Mesenchymal stem cell (in vitro differentiated cells and primary cell): ENCODE data around the gene PTRHD1.

ENCODE experiments used
- DNase-seq: peaks from one replicate; pipeline ENCODE4 v3.0.0-alpha.2; 2013
- H2AFZ ChIP-seq: one replicate; pipeline ENCODE4 v1.6.1; 2013; ENCODE audit warnings: low read depth, mild to moderate bottlenecking, control low read depth, inconsistent platforms, low read length, moderate library complexity
- H2AK5ac ChIP-seq: 2 replicates; pipeline ENCODE4 v1.6.1; 2013; ENCODE audit warnings: low read length, moderate library complexity, mild to moderate bottlenecking, inconsistent platforms; ENCODE audit not compliant: severe bottlenecking
- H2BK120ac ChIP-seq: one replicate; pipeline ENCODE4 v1.6.1; 2013; ENCODE audit warnings: low read depth, mild to moderate bottlenecking, inconsistent platforms, low read length, moderate library complexity
- H2BK12ac ChIP-seq, 2 experiments: one replicate each; pipeline ENCODE4 v1.6.1; 2013; ENCODE audit warnings: inconsistent platforms in 2 of 2, low read length in 2 of 2, mild to moderate bottlenecking in 2 of 2, moderate library complexity in 2 of 2, control low read depth in 1 of 2
- H2BK15ac ChIP-seq: one replicate; pipeline ENCODE4 v1.6.1; 2013; ENCODE audit warnings: mild to moderate bottlenecking, low read depth, inconsistent platforms; ENCODE audit not compliant: poor library complexity, severe bottlenecking
- H2BK5ac ChIP-seq: 2 replicates; pipeline ENCODE4 v1.6.1; 2013; ENCODE audit warnings: low read depth, mild to moderate bottlenecking, low read length, control low read depth, inconsistent platforms; ENCODE audit not compliant: poor library complexity, severe bottlenecking
- H3K14ac ChIP-seq, 2 experiments: one replicate each; pipeline ENCODE4 v1.6.1; 2013; ENCODE audit warnings: inconsistent platforms in 2 of 2, low read length in 2 of 2, control low read depth in 1 of 2, mild to moderate bottlenecking in 1 of 2, moderate library complexity in 1 of 2
- H3K18ac ChIP-seq, 2 experiments: one replicate each; pipeline ENCODE4 v1.6.1; 2013; ENCODE audit warnings: inconsistent platforms in 2 of 2, low read length in 2 of 2, control low read depth in 1 of 2, low read depth in 1 of 2, mild to moderate bottlenecking in 1 of 2
- H3K23ac ChIP-seq, 2 experiments: one replicate each; pipeline ENCODE4 v1.6.1; 2013; ENCODE audit warnings: inconsistent platforms in 2 of 2, low read length in 2 of 2, mild to moderate bottlenecking in 2 of 2, moderate library complexity in 2 of 2, control low read depth in 1 of 2
- H3K27ac ChIP-seq: 2 replicates; pipeline ENCODE4 v1.5.1; 2013; ENCODE audit warnings: mild to moderate bottlenecking, moderate library complexity, low read length, control low read depth, inconsistent platforms; ENCODE audit not compliant: poor library complexity, severe bottlenecking
- H3K27me3 ChIP-seq, 2 experiments: 2 replicates each; pipeline versions ENCODE4 v1.6.1 to v1.7.0; 2013; ENCODE audit warnings: low read length in 2 of 2, mild to moderate bottlenecking in 2 of 2, moderate library complexity in 2 of 2, control low read depth in 1 of 2, inconsistent platforms in 1 of 2; ENCODE audit not compliant: control insufficient read depth in 1 of 2, insufficient read depth in 1 of 2
- H3K36me3 ChIP-seq, 2 experiments: 2 replicates each; pipeline versions ENCODE4 v1.6.1 to v1.7.0; 2013; ENCODE audit warnings: low read length in 2 of 2, control low read depth in 1 of 2, inconsistent platforms in 1 of 2, low read depth in 1 of 2, mild to moderate bottlenecking in 1 of 2; ENCODE audit not compliant: insufficient read depth in 2 of 2, control insufficient read depth in 1 of 2
- H3K4ac ChIP-seq, 2 experiments: one replicate each; pipeline ENCODE4 v1.6.1; 2013; ENCODE audit warnings: inconsistent platforms in 2 of 2, low read length in 2 of 2, mild to moderate bottlenecking in 2 of 2, moderate library complexity in 2 of 2, control low read depth in 1 of 2, low read depth in 1 of 2
- H3K4me1 ChIP-seq: 2 replicates; pipeline ENCODE4 v1.6.1; 2013; ENCODE audit warnings: low read depth, low read length, control low read depth; ENCODE audit not compliant: control insufficient read depth, insufficient read depth
- H3K4me2 ChIP-seq: 2 replicates; pipeline ENCODE4 v1.6.1; 2013; ENCODE audit warnings: low read length, mild to moderate bottlenecking, inconsistent platforms; ENCODE audit not compliant: poor library complexity, severe bottlenecking
- H3K4me3 ChIP-seq, 2 experiments: 2 replicates each; pipeline versions ENCODE4 v1.5.1 to v1.7.0; 2013; ENCODE audit warnings: low read length in 2 of 2, mild to moderate bottlenecking in 2 of 2, control low read depth in 1 of 2, low read depth in 1 of 2; ENCODE audit not compliant: insufficient read depth in 1 of 2
- H3K79me1 ChIP-seq: replicated peaks from 2 replicates; pipeline ENCODE4 v1.6.1; 2013; ENCODE audit warnings: mild to moderate bottlenecking, control low read depth, low read length, inconsistent platforms; ENCODE audit not compliant: poor library complexity, severe bottlenecking
- H3K9ac ChIP-seq: 2 replicates; pipeline ENCODE4 v1.7.0; 2013; ENCODE audit warnings: mild to moderate bottlenecking, low read length, moderate library complexity
- H3K9me3 ChIP-seq: 2 replicates; pipeline ENCODE4 v1.7.0; 2013; ENCODE audit warnings: mild to moderate bottlenecking, low read length; ENCODE audit not compliant: control insufficient read depth
- H4K8ac ChIP-seq: one replicate; pipeline ENCODE4 v1.6.1; 2013; ENCODE audit warnings: inconsistent platforms, mild to moderate bottlenecking, low read length, moderate library complexity
- H4K91ac ChIP-seq: one replicate; pipeline ENCODE4 v1.6.1; 2013; ENCODE audit warnings: mild to moderate bottlenecking, low read length, inconsistent platforms
- WGBS: methylation state at CpG from one replicate; pipeline ENCODE4 v1.1.7; 2013; ENCODE audit warnings: mixed read lengths; 5-methylcytosine and 5-hydroxymethylcytosine counted together

PTRHD1 gene

DNA sequence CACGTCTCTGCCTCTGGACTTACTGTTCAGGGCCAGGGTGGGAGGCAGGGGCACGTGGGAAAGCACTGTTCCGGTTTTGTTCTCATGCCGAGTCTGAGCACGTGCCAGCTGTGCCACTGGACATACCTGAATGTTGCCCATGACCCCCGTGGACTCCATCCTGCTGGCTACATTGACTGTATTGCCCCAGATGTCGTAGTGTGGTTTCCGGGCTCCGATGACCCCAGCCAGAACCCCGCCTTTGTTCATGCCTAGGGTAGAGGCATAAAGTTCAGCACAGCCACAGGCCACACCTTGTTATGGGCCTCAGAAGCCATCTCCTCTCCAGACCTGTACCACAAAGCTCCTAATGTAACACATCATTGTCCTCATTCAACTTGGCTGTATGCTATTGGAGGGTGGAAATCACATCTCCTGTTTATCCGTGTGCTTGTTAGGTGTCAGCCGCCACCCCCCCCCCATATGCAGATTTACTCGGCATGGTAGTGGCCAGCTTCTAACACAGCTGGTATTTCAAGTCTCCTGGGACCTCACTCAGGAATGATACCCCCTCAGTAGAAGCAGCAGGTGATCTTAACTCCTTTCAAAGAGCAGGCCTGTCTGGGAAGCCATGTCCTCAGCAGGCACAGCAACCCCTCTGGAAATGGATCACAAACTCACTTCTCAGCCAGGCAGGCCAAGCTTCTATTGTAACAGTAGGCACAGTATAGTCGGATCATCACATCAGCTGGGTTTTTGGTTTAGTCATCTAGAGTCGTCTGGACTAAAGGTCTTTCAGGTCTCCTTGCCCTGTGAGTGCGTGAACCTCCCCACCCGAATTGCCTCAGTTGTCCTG is 27.6 kb upstream of the PTRHD1 start:
- Histone ChIP-seq H3K27ac (no peak overlapping the region), H3K36me3 (peaks cover 38 to 74% of the 10 kb centered on the region in 2 experiments), H3K4me3 (no peak overlapping the region), H2BK120ac (no peak overlapping the region), H3K14ac (no peak overlapping the region), H3K27me3 (no peaks in the 10 kb centered on the region), H3K4me2 (no peak overlapping the region), H2BK12ac (no peak overlapping the region), H3K18ac (no peak overlapping the region), H3K9ac (no peak overlapping the region), H3K9me3 (no peaks in the 10 kb centered on the region), H2AFZ (no peak overlapping the region), H4K8ac (no peak overlapping the region), H3K4ac (no peak overlapping the region), H3K79me1 (peaks cover 33% of the 10 kb centered on the region), H2AK5ac (no peak overlapping the region), H4K91ac (no peak overlapping the region), H3K23ac (no peak overlapping the region), H2BK5ac (no peak overlapping the region), H2BK15ac (no peak overlapping the region), H3K4me1 (peaks cover 22% of the 10 kb centered on the region)
- no peak for DNase-seq
- WGBS = 95% methylated on average over 17 of the region's 17 CpGs

- H3K18ac ChIP-seq = no peak overlapping the region
- H3K36me3 ChIP-seq = peaks cover 38 to 78% of the 10 kb centered on the region in 2 experiments
- H2BK5ac ChIP-seq = no peak overlapping the region
- H4K91ac ChIP-seq = no peak overlapping the region
- no peak overlapping the region for H2BK12ac ChIP-seq
- H3K4me2 ChIP-seq = no peak overlapping the region
- no peak overlapping the region for H2BK15ac ChIP-seq
- peaks cover 31% of the 10 kb centered on the region for H3K79me1 ChIP-seq
- no peak overlapping the region for H4K8ac ChIP-seq
- H3K9ac ChIP-seq = no peak overlapping the region
- H3K23ac ChIP-seq = no peak overlapping the region
- no peak overlapping the region for H2BK120ac ChIP-seq
- H3K27ac ChIP-seq = no peak overlapping the region
- H2AK5ac ChIP-seq = no peak overlapping the region
- H3K14ac ChIP-seq = no peak overlapping the region
- H3K27me3 ChIP-seq = no peaks in the 10 kb centered on the region
- H3K9me3 ChIP-seq = no peaks in the 10 kb centered on the region
- H2AFZ ChIP-seq = no peak overlapping the region
- no peak for DNase-seq
- WGBS = 97% methylated on average over 7 of the region's 7 CpGs
- H3K4me1 ChIP-seq = peaks cover 19% of the 10 kb centered on the region
- no peak overlapping the region for H3K4me3 ChIP-seq
- no peak overlapping the region for H3K4ac ChIP-seq
These were observed 27.0 kb upstream of the PTRHD1 start for GRCh38 chr2:24820175-24820513.

DNA sequence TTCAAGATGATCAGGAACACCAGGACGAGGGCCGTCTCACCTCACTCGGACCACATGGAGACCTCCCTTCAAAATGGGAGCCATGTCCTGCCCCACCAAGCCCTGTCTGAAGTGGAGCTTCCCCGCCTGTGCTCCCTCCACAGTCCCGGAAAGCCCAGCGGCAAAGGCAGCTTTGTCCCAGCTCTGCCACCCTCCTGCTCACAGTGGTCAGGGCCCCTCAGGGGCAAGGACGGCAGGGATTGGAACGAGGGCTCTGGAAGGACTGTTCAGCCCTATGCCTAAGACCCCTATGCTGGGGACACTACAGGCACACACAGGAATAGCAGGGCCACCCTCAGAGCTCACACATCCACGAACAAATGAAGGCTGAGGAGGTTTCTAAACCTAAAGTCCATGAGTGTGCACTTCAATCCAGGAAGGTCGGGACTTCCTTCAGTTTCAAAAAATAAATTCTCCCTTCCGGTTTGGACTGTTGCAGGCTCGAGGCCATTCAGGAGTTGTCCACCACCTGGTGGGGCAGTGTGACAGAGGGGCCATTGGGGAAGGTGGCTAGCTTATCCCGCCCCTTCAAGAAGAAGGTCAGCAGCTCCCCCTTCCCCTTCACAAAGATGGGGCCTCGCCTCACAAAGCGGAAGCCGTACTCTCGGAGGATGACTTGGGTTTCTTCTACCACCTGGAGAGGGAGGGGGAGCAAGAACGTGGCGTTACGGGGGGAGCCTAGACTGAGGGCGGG is 26.4 kb upstream of the PTRHD1 start:
- H3K4ac ChIP-seq = peak overlapping the region in 1 of 2 experiments; percentile 57
- H3K14ac ChIP-seq = no peak overlapping the region
- no peaks in the 10 kb centered on the region for H3K27me3 ChIP-seq
- no peak overlapping the region for H3K27ac ChIP-seq
- no peak overlapping the region for H3K4me3 ChIP-seq
- H4K8ac ChIP-seq = no peak overlapping the region
- peak overlapping the region; percentile 67 for H2BK15ac ChIP-seq
- no peak overlapping the region for H3K9ac ChIP-seq
- H3K9me3 ChIP-seq = no peaks in the 10 kb centered on the region
- H2BK12ac ChIP-seq = no peak overlapping the region
- H2BK5ac ChIP-seq = no peak overlapping the region
- peaks cover 19% of the 10 kb centered on the region for H3K4me1 ChIP-seq
- H3K23ac ChIP-seq = peak overlapping the region in 1 of 2 experiments; percentile 3
- no peak overlapping the region for H3K4me2 ChIP-seq
- no peak overlapping the region for H3K18ac ChIP-seq
- no peak overlapping the region for H2BK120ac ChIP-seq
- peaks cover 35 to 77% of the 10 kb centered on the region in 2 experiments for H3K36me3 ChIP-seq
- H2AK5ac ChIP-seq = peak overlapping the region; percentile 36
- no peak overlapping the region for H2AFZ ChIP-seq
- no peak for DNase-seq
- peak overlapping the region; percentile 71 for H4K91ac ChIP-seq
- H3K79me1 ChIP-seq = peaks cover 28% of the 10 kb centered on the region
- 96% methylated on average over 20 of the region's 21 CpGs for WGBS

GRCh38 chr2:24818721-24819167 is 25.6 kb upstream of the PTRHD1 start:
- peak overlapping the region; percentile 35 for H4K8ac ChIP-seq
- H3K27me3 ChIP-seq = no peaks in the 10 kb centered on the region
- H2BK5ac ChIP-seq = no peak overlapping the region
- DNase-seq = no peak
- H3K9ac ChIP-seq = no peak overlapping the region
- 91% methylated on average over 9 of the region's 9 CpGs for WGBS
- no peak overlapping the region for H3K27ac ChIP-seq
- H2BK15ac ChIP-seq = no peak overlapping the region
- peaks cover 19% of the 10 kb centered on the region for H3K4me1 ChIP-seq
- H2BK12ac ChIP-seq = peak overlapping the region in 1 of 2 experiments; percentile 68
- peak overlapping the region in 1 of 2 experiments; percentile 73 for H3K4ac ChIP-seq
- H3K4me2 ChIP-seq = no peak overlapping the region
- no peak overlapping the region for H2BK120ac ChIP-seq
- H3K9me3 ChIP-seq = no peaks in the 10 kb centered on the region
- peaks cover 26% of the 10 kb centered on the region for H3K79me1 ChIP-seq
- H4K91ac ChIP-seq = peak overlapping the region; percentile 64
- H3K36me3 ChIP-seq = peaks cover 29 to 71% of the 10 kb centered on the region in 2 experiments
- H2AK5ac ChIP-seq = no peak overlapping the region
- no peak overlapping the region for H3K4me3 ChIP-seq
- H3K18ac ChIP-seq = peak overlapping the region in 1 of 2 experiments; percentile 46
- H2AFZ ChIP-seq = no peak overlapping the region
- no peak overlapping the region for H3K23ac ChIP-seq
- no peak overlapping the region for H3K14ac ChIP-seq
